Small intestine (tissue), 7 donors: ENCODE results near the gene GNAZ. TPM values are rescaled to one million over a fixed set of nuclear protein-coding genes. Genes with fewer than 3 reads are reported as not detected.

ENCODE experiments used
- DNase-seq, 2 donors: peaks; one replicate each; pipeline versions ENCODE4 v3.0.0 to v3.0.0-alpha.2; 2013
- FAIRE-seq: peaks from 2 replicates; lab custom pipeline; 2012; peaks lifted over from hg19 to GRCh38; lab: Jason Lieb, UNC
- H3K27ac ChIP-seq, 3 donors: one replicate each; pipeline ENCODE4 v1.5.1; 2013; ENCODE audit warnings: low read length in 2 of 3, mild to moderate bottlenecking in 2 of 3, control low read depth in 1 of 3, inconsistent platforms in 1 of 3, low read depth in 1 of 3, moderate library complexity in 1 of 3
- H3K27me3 ChIP-seq, 3 donors: one replicate each; pipeline ENCODE4 v1.6.1; 2013; ENCODE audit warnings: low read length in 3 of 3, inconsistent platforms in 1 of 3; ENCODE audit not compliant: control insufficient read depth in 3 of 3, insufficient read depth in 3 of 3
- H3K36me3 ChIP-seq, 3 donors: one replicate each; pipeline ENCODE4 v1.6.1; 2013; ENCODE audit warnings: low read length in 3 of 3, inconsistent platforms in 1 of 3, low read depth in 1 of 3, mild to moderate bottlenecking in 1 of 3, moderate library complexity in 1 of 3; ENCODE audit not compliant: control insufficient read depth in 3 of 3, insufficient read depth in 2 of 3
- H3K4me1 ChIP-seq, 3 donors: one replicate each; pipeline ENCODE4 v1.6.1; 2013; ENCODE audit warnings: low read length in 2 of 3, inconsistent platforms in 1 of 3, low read depth in 1 of 3, mild to moderate bottlenecking in 1 of 3, moderate library complexity in 1 of 3; ENCODE audit not compliant: control insufficient read depth in 3 of 3, insufficient read depth in 2 of 3
- H3K4me3 ChIP-seq, 3 donors: one replicate each; pipeline ENCODE4 v1.5.1; 2013; ENCODE audit warnings: low read length in 3 of 3, control low read depth in 1 of 3, inconsistent platforms in 1 of 3, low read depth in 1 of 3, mild to moderate bottlenecking in 1 of 3, moderate library complexity in 1 of 3
- H3K9me3 ChIP-seq, 2 donors: one replicate each; pipeline ENCODE4 v1.6.1; 2013; ENCODE audit warnings: low read depth in 1 of 2, low read length in 1 of 2; ENCODE audit not compliant: control insufficient read depth in 2 of 2, insufficient read depth in 1 of 2
- WGBS, 3 donors: extraction: QIAGEN DNeasy Blood & Tissue Kit; methylation state at CpG; one replicate each; pipeline ENCODE4 v1.1.7; 2013; 5-methylcytosine and 5-hydroxymethylcytosine counted together
- polyA plus RNA-seq, 4 donors: library from polyadenylated mRNA; stranded (reverse) in 3 of 4; unstranded in 1 of 4; fragments of 200-250 nt in 3 of 4; fragments of 120-200 nt in 1 of 4; gene quantifications; one replicate each; pipeline versions ENCODE4 v1.2.1 to v1.2.3, GENCODE V29; 2013
- donor health status: healthy with polysubstance abuse.
- donor health status: control.
- donor health status: control.
- donor health status: Bipolar disorder and iron deficiency.
- donor health status: healthy.

GNAZ gene
- polyA plus RNA-seq, 4 donors, result 0.55 to 3.6 (median 2.7) TPM

DNA sequence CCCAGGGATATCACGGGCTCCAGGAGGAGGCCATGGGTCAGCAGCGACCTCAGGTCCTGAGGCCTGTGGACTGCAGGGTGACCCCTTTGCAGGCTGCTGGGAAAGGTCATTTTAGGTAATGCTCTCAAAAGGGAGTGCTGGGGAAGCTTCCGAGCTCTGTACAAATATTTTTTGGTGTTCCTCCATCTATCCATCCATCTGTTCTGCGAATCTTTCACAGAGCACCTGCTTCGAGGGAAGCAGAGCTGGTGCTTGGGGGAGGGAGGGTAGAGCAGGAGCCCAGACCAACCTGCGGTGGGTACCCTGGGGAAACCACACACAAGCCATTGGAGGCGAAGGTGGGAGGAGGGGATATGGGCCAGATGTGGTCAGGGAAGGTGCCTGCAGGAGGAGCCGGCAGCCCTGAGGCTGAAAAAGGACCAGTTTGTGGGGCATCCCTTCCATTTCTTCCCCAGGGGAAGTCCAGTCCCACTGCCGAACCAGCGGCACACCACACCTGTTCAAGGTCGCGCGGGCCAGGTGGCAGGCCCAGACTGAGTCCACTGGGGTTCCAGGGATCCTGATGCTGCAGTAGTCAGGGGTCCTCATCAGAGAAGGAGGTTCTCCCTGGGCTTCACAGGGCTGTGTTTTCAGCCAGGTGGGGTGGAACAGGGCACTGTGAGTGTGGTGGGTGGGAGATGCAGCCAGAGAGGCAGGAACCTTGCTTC lies 13.1 kb downstream of the GNAZ start:
- Histone ChIP-seq H3K27me3 (no peaks in the 10 kb centered on the region), H3K4me1 (peaks cover 0 to 9% (median 2%) of the 10 kb centered on the region in 3 donors), H3K27ac (no peak overlapping the region), H3K36me3 (no peaks in the 10 kb centered on the region), H3K9me3 (no peaks in the 10 kb centered on the region), H3K4me3 (no peak overlapping the region)
- no peak for FAIRE-seq
- 76 to 86% (median 80%) methylated on average over 13 of the region's 13 CpGs for WGBS, 3 donors
- no peak for DNase-seq

DNA sequence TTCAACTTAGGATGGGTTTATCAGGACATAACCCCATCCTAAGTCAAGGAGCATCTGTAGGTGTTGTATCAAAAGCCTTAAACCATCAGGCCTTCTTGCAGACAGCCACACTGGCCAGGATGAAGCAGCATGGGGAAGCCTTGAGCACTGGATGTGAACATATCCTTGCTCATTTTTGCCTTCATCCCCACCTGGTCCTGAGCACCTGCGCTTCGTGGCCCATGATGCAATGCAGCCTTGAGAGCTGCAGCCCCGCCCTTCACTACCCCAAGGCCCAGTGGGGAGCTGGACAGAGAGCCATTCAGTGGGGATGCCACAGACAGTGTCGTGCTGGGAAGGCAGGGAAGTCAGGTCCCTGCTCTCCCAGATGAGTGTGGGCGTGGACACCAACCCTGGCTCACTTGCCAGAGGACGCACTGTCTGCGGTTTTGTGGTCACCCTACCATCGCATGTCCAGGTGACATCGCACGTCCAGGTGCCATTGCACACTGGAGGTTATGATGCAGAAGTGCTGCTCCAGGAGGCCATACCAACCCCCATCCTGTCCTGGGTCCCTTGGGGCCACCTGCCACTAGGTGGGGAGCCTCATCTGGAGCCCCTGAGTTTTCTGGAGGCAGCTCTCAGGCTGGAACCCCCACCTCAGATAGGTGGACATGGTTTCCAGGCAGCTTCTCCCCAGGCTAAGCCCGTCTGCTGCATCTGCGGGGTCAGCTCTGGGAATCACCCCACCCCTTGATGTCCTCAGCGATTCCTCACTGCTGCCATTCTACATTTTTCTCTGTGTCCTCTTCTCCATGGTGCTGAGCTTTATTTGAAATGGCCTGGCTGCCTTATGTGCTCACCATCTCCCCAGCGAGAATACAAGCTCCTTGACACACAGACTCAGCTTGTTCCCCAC lies 14.4 kb downstream of the GNAZ start:
- H3K27me3 ChIP-seq, result no peaks in the 10 kb centered on the region
- H3K4me3 ChIP-seq, result no peak overlapping the region
- WGBS, 3 donors, result 82 to 91% (median 85%) methylated on average over 14 of the region's 14 CpGs
- peaks cover 0 to 1% (median 0%) of the 10 kb centered on the region in 3 donors for H3K4me1 ChIP-seq
- DNase-seq (no peak), FAIRE-seq (no peak)
- H3K36me3 ChIP-seq, result no peaks in the 10 kb centered on the region
- no peak overlapping the region for H3K27ac ChIP-seq
- no peaks in the 10 kb centered on the region for H3K9me3 ChIP-seq

- no peak overlapping the region for H3K27ac ChIP-seq
- no peaks in the 10 kb centered on the region for H3K27me3 ChIP-seq
- no peaks in the 10 kb centered on the region for H3K36me3 ChIP-seq
- no peak overlapping the region for H3K4me3 ChIP-seq
- DNase-seq, result no peak
- FAIRE-seq, result no peak
- H3K9me3 ChIP-seq, result no peaks in the 10 kb centered on the region
- WGBS, 3 donors, result 88 to 96% (median 96%) methylated on average over 3 of the region's 3 CpGs
- no peaks in the 10 kb centered on the region for H3K4me1 ChIP-seq
Observed at GRCh38 chr22:23085351-23085671, 15.0 kb downstream of the GNAZ start.

DNA sequence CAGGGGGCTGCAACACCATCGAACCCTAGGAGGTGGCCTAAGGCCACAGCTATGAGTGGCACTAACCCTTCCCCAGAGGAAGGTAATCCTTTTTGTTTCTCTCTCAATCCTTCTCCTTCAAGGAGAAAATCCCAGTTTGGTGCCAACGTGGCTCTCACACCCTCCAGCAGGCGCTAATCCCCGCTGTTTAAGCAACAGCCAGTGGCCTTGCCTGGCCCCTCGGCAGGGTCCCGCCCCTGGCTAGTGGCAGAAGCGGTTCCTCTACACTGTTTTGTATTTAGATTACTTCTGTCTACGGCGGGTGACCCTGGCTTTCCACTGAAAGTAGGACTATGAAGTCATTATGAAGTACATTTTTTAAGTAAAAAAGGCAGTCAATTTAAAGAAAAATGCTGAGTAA lies 15.5 kb downstream of the GNAZ start:
- no peaks in the 10 kb centered on the region for H3K36me3 ChIP-seq
- H3K4me3 ChIP-seq, result no peak overlapping the region
- no peaks in the 10 kb centered on the region for H3K4me1 ChIP-seq
- H3K9me3 ChIP-seq, result no peaks in the 10 kb centered on the region
- no peak overlapping the region for H3K27ac ChIP-seq
- WGBS, 3 donors, result 77 to 81% (median 81%) methylated on average over 9 of the region's 9 CpGs
- DNase-seq, result no peak
- H3K27me3 ChIP-seq, result no peaks in the 10 kb centered on the region
- FAIRE-seq, result no peak

DNA sequence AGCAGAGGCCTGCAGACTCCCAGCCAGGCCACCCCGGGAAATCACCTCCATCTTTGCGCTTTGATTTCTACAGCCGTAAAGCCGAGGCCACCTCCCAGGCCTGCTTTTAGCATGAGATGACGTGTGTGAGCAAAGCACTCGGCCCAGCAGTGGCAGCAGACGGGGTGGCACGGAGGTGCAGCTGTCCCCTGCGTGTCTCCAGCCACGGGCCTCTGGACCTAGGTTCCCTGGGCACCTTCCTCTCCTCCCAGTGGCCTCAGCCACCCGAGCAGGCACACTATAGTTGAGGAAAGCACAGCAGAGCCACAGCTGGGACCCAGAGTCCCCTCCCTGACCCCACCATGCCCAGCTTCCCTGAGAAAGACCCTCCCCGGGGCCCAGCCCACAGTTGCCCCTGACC lies 15.9 kb downstream of the GNAZ start:
- no peak for DNase-seq
- no peak for FAIRE-seq
- no peaks in the 10 kb centered on the region for H3K4me1 ChIP-seq
- H3K27ac ChIP-seq, result no peak overlapping the region
- WGBS, 3 donors, result 84 to 90% (median 86%) methylated on average over 12 of the region's 12 CpGs
- no peaks in the 10 kb centered on the region for H3K27me3 ChIP-seq
- H3K4me3 ChIP-seq, result no peak overlapping the region
- no peaks in the 10 kb centered on the region for H3K9me3 ChIP-seq
- H3K36me3 ChIP-seq, result no peaks in the 10 kb centered on the region

DNA sequence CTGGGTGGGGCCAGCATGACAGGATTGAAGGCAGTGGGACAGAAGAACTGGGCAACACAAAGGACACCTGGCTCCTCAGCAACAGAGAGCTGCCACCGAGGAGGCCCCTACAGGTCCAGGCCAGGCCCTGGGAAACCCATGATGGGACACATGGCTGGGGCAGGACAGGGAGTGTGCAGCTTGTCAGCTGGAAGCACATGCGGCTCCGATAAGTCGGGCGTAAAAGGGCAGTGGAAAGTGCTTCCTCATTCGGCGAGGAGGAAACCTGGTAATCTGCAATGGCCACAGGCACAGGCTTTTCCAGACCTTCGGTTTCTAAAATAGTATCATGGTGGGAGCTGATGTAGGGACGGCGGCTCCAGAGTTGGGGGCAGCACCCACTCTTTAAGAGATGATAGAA lies 16.5 kb downstream of the GNAZ start:
- DNase-seq (no peak), FAIRE-seq (no peak)
- no peak overlapping the region for H3K27ac ChIP-seq
- H3K27me3 ChIP-seq, result no peaks in the 10 kb centered on the region
- no peaks in the 10 kb centered on the region for H3K9me3 ChIP-seq
- H3K4me1 ChIP-seq, result no peaks in the 10 kb centered on the region
- WGBS, 3 donors, result 74 to 81% (median 75%) methylated on average over 10 of the region's 10 CpGs
- no peaks in the 10 kb centered on the region for H3K36me3 ChIP-seq
- no peak overlapping the region for H3K4me3 ChIP-seq

DNA sequence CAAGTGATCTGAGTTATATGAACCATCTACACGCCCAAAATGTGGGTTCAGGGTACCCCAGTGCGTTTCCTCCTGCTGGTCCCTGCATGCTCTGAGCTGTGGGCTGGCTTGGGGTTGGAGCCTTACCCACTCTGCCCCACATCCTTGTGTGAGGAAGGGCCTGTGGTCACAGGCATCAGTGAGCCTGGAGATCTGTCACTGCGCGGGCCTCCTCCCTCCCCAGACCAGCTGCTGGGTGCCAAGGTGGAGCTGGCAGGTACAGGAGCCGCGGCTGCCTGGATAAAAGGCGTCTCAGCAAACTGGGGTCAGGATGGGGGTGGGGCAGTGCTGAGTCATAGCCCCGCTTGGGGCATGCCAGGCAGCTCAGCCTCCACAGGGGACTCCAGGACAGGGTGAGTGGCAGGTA lies 17.9 kb downstream of the GNAZ start:
- 33 to 70% (median 43%) methylated on average over 8 of the region's 8 CpGs for WGBS, 3 donors
- no peak for DNase-seq

DNA sequence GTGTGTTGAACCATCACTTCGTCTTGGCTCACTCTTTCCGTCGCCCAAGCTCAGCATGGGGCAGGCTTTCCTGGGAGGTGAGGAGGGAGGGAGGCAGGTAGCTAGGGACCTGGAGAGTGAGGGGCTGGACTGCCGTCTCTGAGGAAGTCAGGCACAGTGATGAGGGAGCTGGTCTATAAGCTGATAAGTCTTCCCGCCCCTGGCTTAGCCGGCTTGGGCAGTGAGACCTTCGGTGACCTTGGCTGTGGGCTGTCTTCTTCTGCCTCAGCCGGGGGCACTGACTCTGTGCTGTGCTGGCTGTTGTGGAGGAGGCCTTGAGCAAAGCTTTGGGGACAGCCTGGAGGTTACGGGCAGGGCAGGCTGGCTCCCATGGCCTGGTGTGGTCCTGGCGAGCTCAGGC lies 18.7 kb downstream of the GNAZ start:
- WGBS, 3 donors, result 83 to 94% (median 89%) methylated on average over 9 to 10 of the region's 10 CpGs
- DNase-seq (no peak), FAIRE-seq (no peak)
- H3K27ac ChIP-seq, result no peak overlapping the region
- H3K27me3 ChIP-seq, result no peaks in the 10 kb centered on the region
- H3K4me3 ChIP-seq, result no peak overlapping the region
- no peaks in the 10 kb centered on the region for H3K36me3 ChIP-seq
- no peaks in the 10 kb centered on the region for H3K4me1 ChIP-seq
- H3K9me3 ChIP-seq, result no peaks in the 10 kb centered on the region

More for the DNA sequence above, 17.9 kb downstream of the GNAZ start:
- Histone ChIP-seq H3K36me3 (no peaks in the 10 kb centered on the region), H3K27me3 (no peaks in the 10 kb centered on the region), H3K4me1 (no peaks in the 10 kb centered on the region), H3K9me3 (no peaks in the 10 kb centered on the region), H3K27ac (no peak overlapping the region), H3K4me3 (no peak overlapping the region)
- FAIRE-seq, result no peak
